ENCODE data around the gene EMILIN2.

GRCh38 chr18:2954869-2955645 is 108.3 kb downstream of the EMILIN2 start:
- TF ChIP-seq POLR2A (IDR thresholded peaks at IDR 0.05), result no peak
- TF ChIP-seq, protein P1, sequence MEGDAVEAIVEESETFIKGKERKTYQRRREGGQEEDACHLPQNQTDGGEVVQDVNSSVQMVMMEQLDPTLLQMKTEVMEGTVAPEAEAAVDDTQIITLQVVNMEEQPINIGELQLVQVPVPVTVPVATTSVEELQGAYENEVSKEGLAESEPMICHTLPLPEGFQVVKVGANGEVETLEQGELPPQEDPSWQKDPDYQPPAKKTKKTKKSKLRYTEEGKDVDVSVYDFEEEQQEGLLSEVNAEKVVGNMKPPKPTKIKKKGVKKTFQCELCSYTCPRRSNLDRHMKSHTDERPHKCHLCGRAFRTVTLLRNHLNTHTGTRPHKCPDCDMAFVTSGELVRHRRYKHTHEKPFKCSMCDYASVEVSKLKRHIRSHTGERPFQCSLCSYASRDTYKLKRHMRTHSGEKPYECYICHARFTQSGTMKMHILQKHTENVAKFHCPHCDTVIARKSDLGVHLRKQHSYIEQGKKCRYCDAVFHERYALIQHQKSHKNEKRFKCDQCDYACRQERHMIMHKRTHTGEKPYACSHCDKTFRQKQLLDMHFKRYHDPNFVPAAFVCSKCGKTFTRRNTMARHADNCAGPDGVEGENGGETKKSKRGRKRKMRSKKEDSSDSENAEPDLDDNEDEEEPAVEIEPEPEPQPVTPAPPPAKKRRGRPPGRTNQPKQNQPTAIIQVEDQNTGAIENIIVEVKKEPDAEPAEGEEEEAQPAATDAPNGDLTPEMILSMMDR (IDR thresholded peaks at IDR 0.05), result no peak
- TF ChIP-seq POLR2AphosphoS5 (IDR thresholded peaks at IDR 0.05), result no peak
- no peak for TF ChIP-seq EP300 (IDR thresholded peaks at IDR 0.05)
